HFFc6 (cell line): ENCODE results near the gene HVCN1. TPM values are rescaled to one million over a fixed set of nuclear protein-coding genes. Genes with fewer than 3 reads are reported as not detected.

Experiments used
- DNase-seq: peaks from one replicate; pipeline ENCODE4 v3.0.0-alpha.2; 2018
- H3K27ac Mint-ChIP-seq: 2 replicates; pipeline ENCODE4 v1.8.0; 2020; ENCODE audit warnings: mild to moderate bottlenecking, mixed read lengths
- H3K27me3 Mint-ChIP-seq: 2 replicates; pipeline ENCODE4 v1.8.0; 2021; ENCODE audit warnings: mild to moderate bottlenecking, moderate library complexity, mixed read lengths; ENCODE audit not compliant: insufficient read depth
- H3K36me3 Mint-ChIP-seq: 2 replicates; pipeline ENCODE4 v1.8.0; 2021; ENCODE audit warnings: low read depth, mixed read lengths
- H3K4me1 Mint-ChIP-seq: 2 replicates; pipeline ENCODE4 v1.8.0; 2020; ENCODE audit warnings: low read depth, mixed read lengths
- H3K4me3 Mint-ChIP-seq: 2 replicates; pipeline ENCODE4 v1.8.0; 2020; ENCODE audit warnings: mild to moderate bottlenecking, moderate library complexity, mixed read lengths
- H3K9me3 Mint-ChIP-seq: 2 replicates; pipeline ENCODE4 v1.8.0; 2020; ENCODE audit warnings: mild to moderate bottlenecking, mixed read lengths
- total RNA-seq, 6 experiments: library from RNA; stranded (reverse); fragmentation: NEBNext Ultra II Directional; extraction: Animal tissue kit (Norgen Biotek cat#: 25700); gene quantifications; 2 replicates in 1 of 6; 3 replicates in 5 of 6; pipeline ENCODE4 v1.2.3, GENCODE V29; 2021
- TF ChIP-seq, protein P1 (sequence below): fragments of 200-600 bp; sonication (generic); IDR thresholded peaks from 2 replicates; pipeline ENCODE4 v1.5.0; 2021; ENCODE audit warnings: antibody characterized with exemption, mild to moderate bottlenecking

The HVCN1 gene
- total RNA-seq, 6 experiments from 2014 or later = 0.09 to 0.71 (median 0.33) TPM; not detected in 1

DNA sequence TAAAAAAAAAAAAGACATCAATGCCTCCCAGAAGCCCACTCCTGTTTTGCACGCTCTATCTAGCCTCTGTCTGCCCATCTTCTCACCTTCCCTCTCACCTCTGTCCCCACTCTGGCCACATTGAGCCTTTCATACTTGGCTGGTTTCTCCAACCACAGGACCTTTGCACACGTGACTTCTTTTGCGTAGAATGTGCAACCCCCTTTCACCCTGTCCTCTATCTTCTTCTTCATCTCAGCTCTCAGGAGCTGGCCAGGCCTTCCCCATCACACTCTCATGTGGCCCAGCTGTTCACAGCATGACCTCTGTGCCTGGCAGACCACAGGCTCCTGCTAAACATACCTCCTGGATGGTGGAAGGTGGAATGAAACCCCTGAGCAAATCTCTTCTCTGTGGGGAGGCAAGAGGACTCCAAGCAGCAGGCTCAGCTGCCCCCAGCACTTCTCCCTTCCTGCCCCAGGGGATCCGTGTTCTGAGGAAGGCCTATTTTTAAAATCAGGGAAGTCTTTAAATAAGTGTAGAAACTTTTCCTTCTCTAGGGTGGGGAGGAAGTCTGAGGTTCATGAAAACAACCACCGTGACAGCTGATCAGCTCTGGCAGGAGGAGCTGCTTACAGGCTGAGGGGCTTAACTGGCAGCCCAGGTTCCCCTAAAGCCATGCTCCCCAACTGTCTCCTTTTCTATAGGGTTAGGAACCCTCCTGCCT is 11.6 kb downstream of the HVCN1 start:
- no peaks in the 10 kb centered on the region for H3K36me3 Mint-ChIP-seq
- H3K4me3 Mint-ChIP-seq = no peak overlapping the region
- no peaks in the 10 kb centered on the region; the same call in 1 of the 2 replicates for H3K9me3 Mint-ChIP-seq
- TF ChIP-seq, protein P1, sequence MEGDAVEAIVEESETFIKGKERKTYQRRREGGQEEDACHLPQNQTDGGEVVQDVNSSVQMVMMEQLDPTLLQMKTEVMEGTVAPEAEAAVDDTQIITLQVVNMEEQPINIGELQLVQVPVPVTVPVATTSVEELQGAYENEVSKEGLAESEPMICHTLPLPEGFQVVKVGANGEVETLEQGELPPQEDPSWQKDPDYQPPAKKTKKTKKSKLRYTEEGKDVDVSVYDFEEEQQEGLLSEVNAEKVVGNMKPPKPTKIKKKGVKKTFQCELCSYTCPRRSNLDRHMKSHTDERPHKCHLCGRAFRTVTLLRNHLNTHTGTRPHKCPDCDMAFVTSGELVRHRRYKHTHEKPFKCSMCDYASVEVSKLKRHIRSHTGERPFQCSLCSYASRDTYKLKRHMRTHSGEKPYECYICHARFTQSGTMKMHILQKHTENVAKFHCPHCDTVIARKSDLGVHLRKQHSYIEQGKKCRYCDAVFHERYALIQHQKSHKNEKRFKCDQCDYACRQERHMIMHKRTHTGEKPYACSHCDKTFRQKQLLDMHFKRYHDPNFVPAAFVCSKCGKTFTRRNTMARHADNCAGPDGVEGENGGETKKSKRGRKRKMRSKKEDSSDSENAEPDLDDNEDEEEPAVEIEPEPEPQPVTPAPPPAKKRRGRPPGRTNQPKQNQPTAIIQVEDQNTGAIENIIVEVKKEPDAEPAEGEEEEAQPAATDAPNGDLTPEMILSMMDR = no peak
- DNase-seq = no peak
- no peaks in the 10 kb centered on the region for H3K4me1 Mint-ChIP-seq
- peaks cover 34% of the 10 kb centered on the region for H3K27me3 Mint-ChIP-seq
- no peak overlapping the region for H3K27ac Mint-ChIP-seq

DNA sequence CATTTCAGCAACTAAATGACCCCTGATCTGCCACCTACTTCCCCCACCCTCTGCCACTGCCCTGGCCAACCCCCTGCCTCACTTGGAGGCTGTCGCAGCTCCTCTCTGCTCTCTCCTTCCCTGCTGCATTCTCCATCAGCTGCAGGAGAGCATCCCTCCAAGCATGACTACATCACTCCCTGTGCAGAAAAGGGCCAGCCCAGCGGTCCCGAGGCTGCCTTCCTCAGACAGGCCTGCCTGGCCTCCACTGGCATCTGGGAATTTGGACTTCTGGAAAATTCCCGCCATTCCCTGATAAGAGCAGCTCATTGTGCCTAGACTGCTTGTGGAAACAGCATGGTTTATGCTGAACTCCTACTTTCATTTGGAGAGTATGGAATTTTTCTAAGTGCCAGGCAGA is 12.7 kb downstream of the HVCN1 start:
- Mint-ChIP-seq H3K27me3 (peaks cover 39% of the 10 kb centered on the region), H3K4me3 (no peak overlapping the region)

DNA sequence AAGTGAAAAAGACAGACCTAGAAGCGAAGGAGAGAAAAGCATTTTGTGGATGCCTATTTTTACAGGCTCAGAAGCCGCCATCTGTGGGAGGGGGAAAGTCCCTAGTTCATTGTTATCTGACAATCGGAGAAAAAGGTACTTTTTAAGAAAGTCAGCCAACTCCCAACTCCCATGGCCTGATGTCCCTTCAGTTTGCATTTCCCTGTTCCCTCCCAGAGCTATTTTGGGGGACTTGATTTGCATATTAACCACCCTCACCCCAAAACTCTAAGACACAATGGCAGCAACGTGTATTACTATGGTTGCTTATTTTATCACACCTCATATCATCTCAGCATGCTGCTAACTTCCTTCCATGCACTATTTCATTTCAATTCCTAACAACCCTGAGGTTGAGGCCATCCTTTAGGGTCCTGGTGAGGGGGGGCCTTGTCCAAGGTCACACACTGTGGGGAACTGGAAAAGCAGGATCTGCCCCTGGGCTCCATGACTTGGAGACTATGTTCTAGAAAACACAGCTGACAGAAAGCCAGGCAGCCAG is 18.7 kb downstream of the HVCN1 start:
- Mint-ChIP-seq H3K9me3 (peaks cover 6% of the 10 kb centered on the region; the same call in 1 of the 2 replicates), H3K4me3 (no peak overlapping the region), H3K4me1 (no peaks in the 10 kb centered on the region), H3K27me3 (peaks cover 37% of the 10 kb centered on the region), H3K27ac (no peak overlapping the region), H3K36me3 (no peaks in the 10 kb centered on the region)
- DNase-seq = no peak
- TF ChIP-seq, protein P1 = no peak

More for the DNA sequence above, 12.7 kb downstream of the HVCN1 start:
- DNase-seq = no peak
- Mint-ChIP-seq H3K36me3 (no peaks in the 10 kb centered on the region), H3K4me1 (no peaks in the 10 kb centered on the region), H3K27ac (no peak overlapping the region), H3K9me3 (no peaks in the 10 kb centered on the region; the same call in 1 of the 2 replicates)
- TF ChIP-seq, protein P1 = no peak

DNA sequence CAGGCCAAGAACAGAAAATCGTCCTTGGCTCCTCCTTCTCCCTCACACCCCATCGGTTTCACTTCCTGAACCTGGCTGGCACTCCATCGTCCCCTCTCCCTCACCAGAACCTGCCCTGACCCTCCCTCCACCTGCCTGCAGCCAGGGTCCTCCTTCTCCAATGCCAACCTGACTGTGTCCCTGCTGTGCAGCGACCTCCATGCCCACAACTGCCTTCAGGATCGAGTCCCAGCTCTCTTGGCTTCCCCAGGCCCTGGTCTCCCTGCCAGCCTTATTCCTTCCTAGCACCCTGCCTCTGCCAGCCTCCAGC is 19.8 kb downstream of the HVCN1 start:
- H3K4me1 Mint-ChIP-seq = no peaks in the 10 kb centered on the region
- H3K9me3 Mint-ChIP-seq = peaks cover 15% of the 10 kb centered on the region
- no peak overlapping the region for H3K4me3 Mint-ChIP-seq
- TF ChIP-seq, protein P1 = no peak
- no peak overlapping the region for H3K27ac Mint-ChIP-seq
- no peak for DNase-seq
- H3K36me3 Mint-ChIP-seq = peaks cover 8% of the 10 kb centered on the region; the same call in 1 of the 2 replicates
- peaks cover 42% of the 10 kb centered on the region for H3K27me3 Mint-ChIP-seq

DNA sequence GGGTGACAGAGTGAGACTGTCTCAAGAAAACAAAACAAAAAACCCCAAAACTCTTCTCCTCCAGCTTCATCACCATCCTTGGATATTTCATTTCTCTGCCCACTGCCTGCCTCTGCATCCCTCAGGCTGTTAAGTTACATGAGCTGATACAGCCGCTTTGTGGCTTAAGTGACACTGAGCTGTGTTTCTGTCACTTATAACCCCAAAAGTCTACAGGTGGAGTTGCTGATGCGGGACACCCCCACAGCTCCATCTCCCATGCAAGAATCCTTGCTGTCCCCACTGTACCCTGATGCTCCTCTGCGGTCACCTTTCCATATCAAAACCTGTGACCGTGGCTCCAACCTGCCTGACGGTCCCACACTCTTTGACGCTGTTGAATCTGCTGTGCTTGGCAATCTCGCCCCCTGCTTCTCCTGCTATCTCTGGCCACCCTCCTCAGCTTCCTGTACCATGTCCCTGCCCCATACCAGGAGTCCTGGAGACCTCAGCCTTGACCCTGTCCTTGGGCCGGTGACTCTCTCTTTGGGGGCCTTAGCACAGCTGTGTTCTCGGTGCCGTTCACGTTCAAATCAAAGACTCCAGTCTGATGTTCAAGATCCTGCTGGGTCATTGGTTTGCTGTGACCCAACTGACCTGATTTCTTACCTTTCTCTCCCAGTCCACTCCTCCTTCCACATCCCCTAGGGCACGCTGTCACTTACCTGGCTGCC is 20.3 kb downstream of the HVCN1 start:
- Mint-ChIP-seq H3K9me3 (peaks cover 15% of the 10 kb centered on the region), H3K4me3 (no peak overlapping the region), H3K27ac (no peak overlapping the region), H3K27me3 (peaks cover 39% of the 10 kb centered on the region), H3K36me3 (peaks cover 8% of the 10 kb centered on the region; the same call in 1 of the 2 replicates), H3K4me1 (no peaks in the 10 kb centered on the region)
- TF ChIP-seq, protein P1 = no peak
- DNase-seq = no peak
